ENCODE data around the gene USP15. TPM values are rescaled to one million over a fixed set of nuclear protein-coding genes. Genes with fewer than 3 reads are reported as not detected.
"Not testable (repeated sequence)": the region's sequence is repeated elsewhere in the genome, so short reads cannot be mapped to it uniquely, and the experiment has no call there.

The USP15 gene
- polyA plus RNA-seq, 1 donor = 53.4 TPM

- no peak for DNase-seq
These were observed 188.2 kb downstream of the USP15 start for GRCh38 chr12:62448436-62448835.

DNA sequence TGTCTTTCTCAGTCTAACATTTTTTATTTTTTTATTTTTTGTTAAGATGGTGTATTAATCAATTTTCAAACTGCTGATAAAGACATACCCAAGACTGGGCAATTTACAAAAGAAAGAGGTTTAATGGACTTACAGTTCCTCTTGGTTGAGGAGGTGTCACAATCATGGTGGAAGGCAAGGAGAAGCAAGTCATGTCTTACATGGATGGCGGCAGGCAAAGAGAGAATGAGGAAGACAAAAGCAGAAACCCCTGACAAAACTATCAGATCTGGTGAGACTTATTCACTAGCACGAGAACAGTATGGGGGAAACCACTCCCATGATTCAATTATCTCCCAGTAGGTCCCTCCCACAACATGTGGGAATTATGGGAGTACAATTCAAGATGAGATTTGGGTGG, 195.2 kb downstream of the USP15 start:
- not testable (repeated sequence) for DNase-seq

DNA sequence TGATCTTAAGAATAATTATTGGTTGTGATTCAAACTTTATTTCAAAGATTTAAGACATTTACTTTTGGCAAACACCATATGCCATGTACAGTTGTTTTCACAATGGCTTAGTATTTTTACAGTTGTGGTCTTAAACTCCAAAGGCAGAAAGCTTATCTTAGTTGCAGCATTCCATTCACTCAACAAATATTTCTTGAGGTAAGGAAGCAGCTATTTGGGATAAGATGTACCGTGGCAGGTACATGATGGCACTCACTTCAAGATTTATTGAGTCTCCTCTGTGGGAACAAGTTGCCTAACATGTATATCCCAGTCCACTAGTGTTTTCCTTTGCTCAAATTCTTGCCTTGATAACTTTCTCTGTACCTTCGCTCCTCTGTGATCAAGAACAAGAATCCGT, 198.4 kb downstream of the USP15 start:
- DNase-seq = no peak

DNA sequence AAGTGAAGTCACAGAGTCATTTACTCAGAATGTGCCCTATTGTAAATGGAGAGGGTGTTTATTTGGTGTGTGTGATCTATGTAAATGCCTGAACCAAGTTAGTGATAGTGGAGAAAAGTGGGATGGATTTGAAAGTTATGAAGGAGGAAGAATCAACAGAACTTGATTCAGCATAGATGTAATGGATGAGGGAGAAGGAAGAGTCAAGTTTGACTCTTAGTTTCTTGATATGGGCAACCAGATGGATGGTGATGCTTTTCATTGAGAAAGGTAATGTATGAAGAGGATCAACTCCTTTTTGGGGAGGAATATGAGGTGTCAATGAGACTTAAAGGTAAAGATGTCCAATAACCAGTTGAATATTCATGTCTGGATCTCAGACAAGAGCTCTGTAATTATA, 199.8 kb downstream of the USP15 start:
- DNase-seq = no peak

GRCh38 chr12:62461171-62461837, 201.1 kb downstream of the USP15 start:
- DNase-seq = not testable (repeated sequence)

- DNase-seq = not testable (repeated sequence)
These were observed 203.0 kb downstream of the USP15 start for GRCh38 chr12:62463252-62463651.

Other genes starting within 250 kb of the USP15 start
- gene MON2, start 206.4 kb downstream of the USP15 start, polyA plus RNA-seq (ENCODE audit: insufficient read length) = 82.1 TPM

All from left kidney (tissue), 2 donors.